GDM1 (cell line): ENCODE data around the gene HSBP1L1.
A peak's percentile ranks its signal among the peaks of the same experiment; 100 is the strongest.
"Not testable (repeated sequence)": the region's sequence is repeated elsewhere in the genome, so short reads cannot be mapped to it uniquely, and the experiment has no call there.

ENCODE experiments used
- DNase-seq: peaks from one replicate; lab custom pipeline; 2025; lab: John Stamatoyannopoulos, UW

The HSBP1L1 gene

GRCh38 chr18:79987566-79987965 is 23.1 kb downstream of the HSBP1L1 start:
- no peak for DNase-seq

DNA sequence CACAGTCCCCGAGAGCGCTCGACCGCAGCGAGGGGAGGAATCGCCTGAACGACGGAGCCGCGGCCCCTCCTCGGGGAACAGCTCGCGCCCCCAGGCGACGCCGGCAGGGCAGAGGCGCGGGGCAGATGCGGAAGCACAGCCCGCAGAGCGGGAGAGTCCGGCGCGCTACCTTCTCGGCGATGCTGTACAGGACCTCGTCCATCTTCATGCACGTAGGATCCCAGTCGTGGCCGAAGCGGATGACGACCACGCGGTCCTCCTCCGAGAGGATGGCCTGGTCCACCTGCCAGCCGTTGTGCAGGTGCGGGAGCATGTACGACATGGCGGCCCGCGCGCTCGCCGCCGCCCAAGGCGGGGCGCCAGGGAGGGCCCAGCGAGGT is 23.6 kb downstream of the HSBP1L1 start:
- peak; percentile 60 for DNase-seq

DNA sequence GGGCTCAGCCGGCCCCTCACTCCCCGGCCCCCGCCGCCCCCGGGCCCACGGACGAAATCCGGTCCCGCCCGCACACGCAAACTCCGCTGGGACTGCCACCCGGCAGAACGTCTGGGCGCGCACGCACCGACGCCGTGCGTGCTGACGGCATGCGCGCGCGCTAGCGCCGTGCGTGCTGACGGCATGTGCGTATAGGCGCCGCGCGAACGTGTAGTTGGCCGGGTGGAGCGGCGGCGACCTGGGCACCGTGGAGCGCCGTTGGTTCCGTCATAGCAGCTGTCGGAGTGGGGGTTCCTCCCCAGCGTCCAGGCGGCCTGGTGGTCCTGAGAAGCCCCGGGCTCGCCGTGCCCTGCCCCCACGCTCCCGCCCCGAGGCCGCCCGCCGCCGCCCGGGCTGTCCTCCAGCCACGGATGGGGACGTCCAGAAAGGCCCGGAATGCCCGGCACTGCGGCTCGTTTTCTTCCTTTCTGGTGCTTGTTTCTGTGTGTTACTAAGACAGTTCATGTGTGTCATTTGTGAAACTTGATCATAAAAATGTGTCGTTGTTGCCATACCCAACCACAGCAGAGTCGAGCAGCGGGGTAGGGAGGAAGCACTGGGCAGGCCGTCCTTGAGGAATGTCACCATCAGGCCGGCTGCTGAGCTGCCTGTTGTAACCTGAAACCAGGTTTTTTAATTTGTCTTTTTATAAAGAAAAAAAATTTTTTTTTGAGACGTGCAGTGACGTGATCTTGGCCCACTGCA is 24.2 kb downstream of the HSBP1L1 start, which contains the start of gene TXNL4A:
TXNL4A (minus strand) TSS at position 113 of the 744 bp plus-strand sequence. CDS start 171 bp downstream, outside the sequence.
- peak; percentile 87 for DNase-seq

DNA sequence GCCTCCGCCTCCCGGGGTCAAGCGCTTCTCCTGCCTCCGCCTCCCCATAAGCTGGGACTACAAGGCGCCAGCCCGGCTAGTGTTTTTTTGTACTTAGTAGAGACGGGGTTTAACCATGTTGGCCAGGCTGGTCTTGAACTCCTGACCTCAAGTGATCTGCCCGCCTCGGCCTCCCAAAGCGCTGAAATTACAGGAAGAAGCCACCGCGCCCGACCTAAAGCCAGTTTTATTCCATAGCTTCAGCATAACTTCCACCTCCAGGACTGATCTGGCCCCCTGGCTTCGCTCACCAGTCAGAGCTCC is 24.7 kb downstream of the HSBP1L1 start:
- no peak for DNase-seq

- no peak for DNase-seq
Observed at GRCh38 chr18:79991494-79991893, 27.1 kb downstream of the HSBP1L1 start.

GRCh38 chr18:79999701-80000100 is 35.3 kb downstream of the HSBP1L1 start:
- DNase-seq: not testable (repeated sequence)

DNA sequence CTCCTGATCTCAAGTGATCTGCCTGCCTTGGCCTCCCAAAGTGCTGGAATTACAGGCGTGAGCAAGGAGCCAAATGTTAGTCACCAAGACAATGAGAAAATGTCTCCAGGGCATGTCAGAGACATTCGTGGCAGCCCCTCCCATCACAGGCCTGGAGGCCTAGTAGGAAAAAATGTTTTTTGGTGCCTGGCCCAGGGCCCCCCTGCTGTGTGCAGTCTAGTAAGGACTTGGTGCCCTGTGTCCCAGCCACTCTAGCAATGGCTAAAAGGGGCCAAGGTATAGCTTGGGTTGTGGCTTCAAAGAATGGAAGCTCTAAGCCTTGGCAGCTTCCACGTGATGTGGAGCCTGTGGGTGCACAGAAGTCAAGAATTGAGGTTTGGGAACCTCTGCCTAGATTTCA is 36.4 kb downstream of the HSBP1L1 start:
- no peak for DNase-seq

GRCh38 chr18:80002468-80002867 is 38.0 kb downstream of the HSBP1L1 start:
- no peak for DNase-seq

DNA sequence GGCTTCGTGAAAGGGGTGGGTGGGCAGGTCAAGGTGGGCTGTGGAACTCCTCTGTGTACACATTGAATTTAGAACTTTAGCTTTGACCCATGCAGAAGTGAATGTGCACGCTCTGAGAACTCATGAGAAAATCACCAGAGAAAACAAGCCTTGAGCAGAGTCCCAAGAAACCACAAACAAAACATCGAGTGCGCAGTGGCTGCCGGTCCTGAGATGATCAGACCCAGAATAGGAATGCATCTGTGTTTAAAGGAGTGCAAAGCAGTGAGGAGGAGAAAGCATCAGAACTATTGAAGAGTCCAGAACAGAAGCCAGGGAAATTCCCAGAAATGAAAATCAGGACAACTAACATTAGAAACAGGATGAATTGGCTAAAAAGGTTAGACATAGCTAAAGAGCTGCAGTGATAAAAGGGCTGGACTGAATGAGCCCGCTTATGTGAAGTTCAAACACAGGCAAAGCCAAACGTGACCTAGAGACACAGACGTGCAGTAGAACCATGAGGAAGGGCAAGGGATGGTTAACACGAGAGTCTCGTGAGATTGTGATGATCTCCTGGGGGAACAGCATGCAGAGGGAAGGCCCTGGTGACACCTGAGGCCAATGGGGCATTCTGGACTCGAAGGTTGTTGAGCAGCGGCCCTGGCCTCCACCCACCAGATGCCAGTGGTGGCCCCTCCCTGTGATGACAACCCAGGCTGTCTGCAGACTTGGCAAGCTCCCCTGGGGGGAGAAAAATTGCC is 40.3 kb downstream of the HSBP1L1 start:
- DNase-seq: no peak

DNA sequence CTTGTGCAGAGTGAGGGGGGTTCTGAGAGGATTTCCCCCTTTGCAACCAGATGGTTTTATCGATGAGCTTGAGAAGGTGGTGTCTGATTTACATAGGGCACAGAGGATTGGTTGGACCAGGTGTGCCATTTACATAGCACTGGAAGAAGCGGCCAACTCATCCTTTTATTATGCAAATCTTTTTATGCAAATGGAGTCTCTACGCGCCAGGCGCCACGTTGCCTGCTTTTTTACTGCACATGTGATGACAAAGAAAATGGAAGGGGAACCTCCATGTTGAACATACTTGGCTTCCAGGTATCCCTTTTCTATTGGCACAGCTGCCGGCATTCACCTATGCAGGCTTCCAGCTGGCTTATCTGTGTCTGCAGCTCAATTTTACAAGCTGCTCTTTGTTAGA is 42.3 kb downstream of the HSBP1L1 start:
- DNase-seq: no peak

DNA sequence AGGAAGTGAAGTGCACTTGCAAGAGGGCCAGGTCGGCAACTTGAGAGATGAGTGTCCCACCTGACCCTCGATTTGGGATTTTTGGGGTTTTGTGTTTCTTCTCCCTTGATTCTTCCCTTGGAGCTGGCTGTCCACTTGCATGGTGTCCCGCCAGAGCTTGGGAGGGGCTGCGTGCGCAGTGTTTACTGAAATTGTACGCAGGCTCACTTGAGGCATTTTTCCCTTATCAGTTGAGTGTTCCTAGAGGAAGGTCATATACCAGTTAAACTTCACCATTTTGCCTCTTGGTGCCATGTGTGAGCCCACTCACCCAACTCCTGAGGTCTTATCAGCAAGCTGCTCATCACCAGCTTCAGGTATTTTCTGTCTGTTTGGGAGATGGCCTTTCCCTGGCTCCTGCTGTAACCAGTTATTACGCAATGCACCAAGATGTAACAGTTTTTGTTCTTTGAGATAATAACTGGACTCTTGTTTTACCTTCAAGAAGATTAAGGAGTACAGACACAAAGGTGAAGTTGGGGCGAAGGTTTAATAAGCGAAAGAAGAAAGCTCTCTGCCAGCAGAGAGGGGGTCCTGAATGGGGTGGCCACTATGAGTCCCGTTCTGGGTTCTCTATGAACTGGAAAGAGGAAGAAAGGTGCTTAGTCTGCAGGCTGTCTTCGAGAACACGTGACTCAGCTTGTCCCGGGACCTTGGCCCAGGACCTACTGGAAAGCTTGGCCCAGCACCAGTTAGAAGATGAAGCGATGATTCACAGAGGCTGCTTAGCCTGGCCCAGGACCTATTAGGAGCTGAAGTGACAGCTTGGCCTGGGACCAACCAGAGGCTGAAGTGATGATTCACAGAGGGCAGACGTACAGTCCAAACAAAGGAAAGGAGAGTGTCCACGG is 45.5 kb downstream of the HSBP1L1 start:
- DNase-seq: no peak

DNA sequence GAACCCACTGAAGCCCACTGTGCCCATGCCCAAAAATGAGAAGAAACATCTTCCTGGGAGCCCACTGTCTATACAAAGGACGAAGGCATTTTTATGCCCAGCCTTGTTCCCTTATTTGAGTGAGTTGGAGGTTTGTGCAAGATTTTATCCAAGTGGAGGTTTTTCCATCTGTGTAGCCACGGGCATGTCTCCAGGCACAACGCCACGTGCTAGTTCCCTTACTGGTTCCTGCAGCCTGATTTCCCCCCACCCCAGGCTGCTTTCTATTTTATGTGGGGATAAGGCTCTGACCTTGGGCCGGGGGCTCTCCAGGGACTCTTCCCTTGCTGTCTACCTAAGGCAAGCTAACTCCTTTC is 46.1 kb downstream of the HSBP1L1 start:
- DNase-seq: no peak

DNA sequence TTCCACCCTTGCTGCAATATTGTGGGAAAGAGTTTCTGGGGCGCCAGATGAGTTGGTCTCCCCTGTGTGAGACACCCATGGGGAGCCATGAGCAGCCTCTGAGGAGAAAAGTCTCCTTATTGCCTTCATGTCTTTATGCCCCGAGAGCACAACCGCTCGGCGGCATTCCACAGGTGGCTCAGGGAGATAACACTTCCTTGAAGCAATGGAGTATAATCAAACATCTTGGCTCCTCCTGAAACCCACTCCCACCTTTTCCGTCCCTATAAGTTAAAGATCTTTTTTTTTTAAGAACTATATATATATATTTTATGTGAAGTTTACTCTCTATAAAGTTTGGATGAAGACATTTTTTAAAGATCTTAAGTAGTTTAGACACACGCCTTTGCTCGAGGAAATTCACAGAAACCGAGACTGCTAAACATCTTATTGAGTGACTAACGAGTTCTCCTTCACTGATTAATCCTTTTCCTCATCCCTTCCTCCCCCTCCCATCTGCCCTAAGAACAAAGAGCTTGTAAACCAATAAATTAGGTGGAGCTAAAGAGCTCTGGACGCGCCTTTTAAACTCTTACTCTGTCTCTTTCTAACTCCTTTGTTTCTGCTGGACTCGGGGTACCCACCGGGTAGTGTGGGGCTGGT is 47.2 kb downstream of the HSBP1L1 start:
- DNase-seq: not testable (repeated sequence)

DNA sequence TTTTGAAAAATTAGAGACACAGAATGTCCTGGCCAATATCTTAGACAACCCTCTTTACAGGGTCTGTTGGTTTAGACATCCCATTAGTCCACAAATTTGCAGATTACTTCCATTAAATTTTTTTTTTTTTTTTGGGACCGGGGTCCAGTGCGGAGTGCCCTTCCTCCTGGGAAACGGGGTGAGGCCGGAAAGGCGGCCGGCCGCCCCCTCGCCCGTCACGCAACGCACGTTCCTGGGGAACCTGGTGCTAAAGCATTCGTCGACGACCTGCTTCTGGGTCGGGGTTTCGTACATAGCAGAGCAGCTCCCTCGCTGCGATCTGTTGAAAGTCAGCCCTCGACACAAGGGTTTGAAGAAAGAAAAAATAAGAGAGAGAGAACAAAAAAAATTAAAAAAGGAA is 48.3 kb downstream of the HSBP1L1 start:
- DNase-seq: no peak
